Activated CD4-positive, CD25-positive, alpha-beta regulatory T cell treated with anti-CD3 and anti-CD28 coated beads, Interleukin-2, amount 50 U/mL, for 24 hours (primary cell): Measurements from ENCODE around the gene TAF1.
"Not testable (repeated sequence)": the region's sequence is repeated elsewhere in the genome, so short reads cannot be mapped to it uniquely, and the experiment has no call there.

ENCODE experiments used
- ATAC-seq, 2 donors: fragments of 150-1000 bp; cut with Tn5 transposase; one replicate each; pipeline ENCODE4 v1.10.0; 2021; ENCODE audit warnings: mild to moderate bottlenecking in 1 of 2, moderate library complexity in 1 of 2

TAF1 gene

DNA sequence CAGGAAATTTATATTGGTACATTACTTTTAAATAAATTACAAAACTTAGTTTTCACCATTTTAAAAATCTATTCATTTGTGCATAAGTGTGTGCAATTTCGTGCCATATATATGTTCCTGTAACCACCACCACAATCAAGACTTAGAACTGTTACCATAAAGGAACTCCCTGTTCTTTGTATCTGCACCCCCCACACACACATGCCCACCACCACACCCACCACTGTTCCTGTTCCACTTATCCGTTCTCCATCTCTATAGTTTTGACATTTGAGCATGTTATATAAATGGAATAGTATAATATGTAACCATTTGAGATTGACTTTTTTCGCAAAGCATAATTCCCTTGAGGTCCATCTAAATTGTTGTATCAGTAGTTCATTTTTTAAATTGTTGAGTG lies 73.7 kb downstream of the TAF1 start:
- no peak for ATAC-seq

- ATAC-seq = no peak
Observed at GRCh38 chrX:71440401-71440800, 74.2 kb downstream of the TAF1 start.

- ATAC-seq = not testable (repeated sequence)
Observed at GRCh38 chrX:71441809-71442208, 75.7 kb downstream of the TAF1 start.

- ATAC-seq = no peak
Observed at GRCh38 chrX:71450433-71451106, 84.4 kb downstream of the TAF1 start.

GRCh38 chrX:71451518-71451917 lies 85.4 kb downstream of the TAF1 start:
- not testable (repeated sequence) for ATAC-seq

GRCh38 chrX:71453056-71453455 lies 86.9 kb downstream of the TAF1 start:
- ATAC-seq = no peak

DNA sequence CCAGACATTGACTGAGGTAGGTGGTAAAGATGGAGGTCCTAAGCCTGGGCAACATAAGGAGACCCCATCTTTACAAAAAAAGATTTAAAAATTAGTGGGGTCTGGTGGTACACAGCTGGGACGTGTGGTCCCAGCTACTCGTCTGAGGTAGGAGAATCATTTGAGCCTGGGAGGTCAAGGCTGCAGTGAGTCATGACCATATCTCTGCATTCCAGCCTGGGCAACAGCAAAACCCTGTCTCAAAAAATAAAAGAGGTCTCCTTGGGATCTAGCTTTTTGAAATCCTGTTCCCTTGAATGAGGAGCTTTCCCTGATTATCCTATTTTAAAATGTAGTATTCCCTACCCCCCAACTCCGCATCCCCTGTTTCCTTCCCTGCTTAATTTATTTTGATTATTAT lies 88.1 kb downstream of the TAF1 start:
- no peak for ATAC-seq

- no peak for ATAC-seq
Observed at GRCh38 chrX:71458866-71459265, 92.7 kb downstream of the TAF1 start.

DNA sequence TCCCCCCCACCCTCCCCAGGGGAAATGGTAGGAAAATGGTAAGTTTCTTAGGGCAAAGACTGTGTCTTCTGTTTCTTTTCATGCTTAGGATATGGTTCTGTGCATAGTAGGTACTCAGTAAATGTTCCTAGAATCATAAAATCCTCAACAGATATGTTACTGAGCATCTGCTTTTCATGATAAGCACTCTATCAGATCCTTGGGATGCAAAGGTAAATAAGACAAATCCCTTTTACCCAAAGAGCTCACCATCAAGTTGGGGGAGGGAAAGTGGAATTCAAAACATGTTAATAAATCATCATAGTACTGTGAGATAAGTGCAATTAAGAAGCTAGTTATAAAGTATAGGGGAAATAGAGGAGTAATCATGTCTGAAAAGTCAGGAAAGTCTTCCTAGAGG lies 98.8 kb downstream of the TAF1 start:
- no peak for ATAC-seq

GRCh38 chrX:71466979-71467523 lies 100.9 kb downstream of the TAF1 start:
- ATAC-seq = no peak

DNA sequence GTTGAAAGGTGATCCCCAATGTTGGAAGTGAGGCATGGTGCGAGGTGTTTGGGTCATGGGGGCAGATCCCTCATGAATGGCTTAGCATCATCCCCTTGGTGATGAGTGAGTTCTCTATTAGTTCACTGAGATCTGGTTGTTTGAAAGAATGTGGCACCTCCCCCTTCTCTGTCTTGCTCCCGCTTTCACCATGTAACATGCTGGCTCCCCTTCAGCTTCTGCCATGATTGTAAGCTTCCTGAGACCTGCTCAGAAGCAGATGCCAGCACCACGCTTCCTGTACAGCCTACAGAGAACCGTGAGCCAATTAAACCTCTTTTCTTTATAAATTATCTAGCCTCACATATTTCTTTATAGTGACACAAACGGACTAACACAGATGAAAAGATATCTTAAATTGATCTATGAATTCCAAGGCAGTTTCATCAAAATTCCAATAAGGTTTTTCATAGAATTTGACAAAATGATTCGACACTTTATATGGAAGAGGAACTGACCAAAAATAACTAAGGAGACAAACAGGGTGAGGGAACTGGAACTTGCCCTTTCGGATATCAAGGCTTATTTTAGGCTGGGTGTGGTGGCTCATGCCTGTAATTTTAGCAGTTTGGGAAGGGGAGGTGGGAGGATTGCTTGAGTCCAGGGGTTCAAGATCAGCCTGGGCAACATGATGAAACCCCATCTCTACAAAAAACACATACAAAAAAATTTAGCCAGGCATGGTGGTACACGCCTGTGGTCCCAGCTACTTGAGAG lies 109.8 kb downstream of the TAF1 start:
- no peak for ATAC-seq

- ATAC-seq = no peak
Observed at GRCh38 chrX:71482228-71482958, 116.2 kb downstream of the TAF1 start.

DNA sequence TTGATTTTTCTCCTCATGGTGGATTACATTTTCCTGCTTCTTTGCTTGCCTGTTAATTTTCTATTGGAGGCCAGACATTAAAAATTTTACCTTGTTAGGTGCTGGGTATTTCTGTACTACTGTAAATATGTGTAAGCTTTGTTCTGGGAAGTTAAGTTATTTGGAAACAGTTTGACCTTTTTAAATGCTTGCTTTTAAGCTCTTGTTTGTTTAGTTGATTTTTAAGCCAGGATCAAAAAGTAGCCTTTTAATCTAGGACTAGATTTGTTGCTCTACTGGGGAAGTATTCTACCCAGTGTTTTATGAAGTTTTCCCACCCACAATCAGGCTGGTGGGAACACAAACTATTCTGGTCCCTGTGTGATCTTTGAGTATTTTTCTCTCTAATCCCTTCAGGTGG lies 121.7 kb downstream of the TAF1 start:
- ATAC-seq = no peak

GRCh38 chrX:71489540-71489939 lies 123.4 kb downstream of the TAF1 start:
- no peak for ATAC-seq

GRCh38 chrX:71492231-71493065 lies 126.3 kb downstream of the TAF1 start:
- peak; percentile 82 to 83 for ATAC-seq

- no peak for ATAC-seq
Observed at GRCh38 chrX:71493111-71493613, 127.0 kb downstream of the TAF1 start.

GRCh38 chrX:71495979-71496378 lies 129.8 kb downstream of the TAF1 start:
- not testable (repeated sequence) for ATAC-seq

DNA sequence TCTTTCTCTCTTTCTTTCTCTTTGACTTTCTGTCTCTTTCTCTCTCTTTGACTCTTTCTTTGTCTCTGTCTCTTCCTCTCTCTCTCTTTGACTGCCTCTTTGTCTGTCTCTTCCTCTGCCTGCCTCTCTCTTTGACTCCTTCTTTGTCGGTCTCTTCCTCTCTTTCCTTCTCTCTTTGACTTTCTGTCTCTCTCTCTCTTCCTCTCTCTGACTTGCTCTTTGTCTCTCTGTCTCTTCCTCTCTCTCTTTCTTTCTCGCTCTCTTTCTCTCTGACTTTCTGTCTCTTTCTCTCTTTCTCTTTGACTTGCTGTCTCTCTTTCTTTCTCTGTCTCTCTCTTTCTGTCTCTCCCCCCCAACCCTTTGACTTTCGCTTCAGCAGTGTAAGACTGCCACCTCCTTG lies 130.3 kb downstream of the TAF1 start:
- no peak for ATAC-seq

DNA sequence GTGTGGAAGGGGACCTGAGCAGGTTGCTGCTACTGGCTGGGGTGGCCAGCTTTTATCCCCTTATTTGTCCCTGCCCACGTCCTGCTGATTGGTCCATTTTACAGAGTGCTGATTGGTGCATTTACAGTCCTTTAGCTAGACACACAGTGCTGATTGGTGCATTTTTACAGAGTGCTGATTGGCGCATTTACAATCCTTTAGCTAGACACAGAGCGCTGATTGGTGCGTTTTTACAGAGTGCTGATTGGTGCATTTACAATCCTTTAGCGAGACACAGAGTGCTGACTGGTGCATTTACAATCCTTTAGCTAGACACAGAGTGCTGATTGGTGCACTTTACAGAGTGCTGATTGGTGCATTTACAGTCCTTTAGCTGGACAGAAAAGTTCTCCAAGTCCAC lies 135.9 kb downstream of the TAF1 start:
- ATAC-seq = not testable (repeated sequence)

- no peak for ATAC-seq
Observed at GRCh38 chrX:71504346-71504745, 138.2 kb downstream of the TAF1 start.

GRCh38 chrX:71509289-71509688 lies 143.1 kb downstream of the TAF1 start:
- no peak for ATAC-seq

DNA sequence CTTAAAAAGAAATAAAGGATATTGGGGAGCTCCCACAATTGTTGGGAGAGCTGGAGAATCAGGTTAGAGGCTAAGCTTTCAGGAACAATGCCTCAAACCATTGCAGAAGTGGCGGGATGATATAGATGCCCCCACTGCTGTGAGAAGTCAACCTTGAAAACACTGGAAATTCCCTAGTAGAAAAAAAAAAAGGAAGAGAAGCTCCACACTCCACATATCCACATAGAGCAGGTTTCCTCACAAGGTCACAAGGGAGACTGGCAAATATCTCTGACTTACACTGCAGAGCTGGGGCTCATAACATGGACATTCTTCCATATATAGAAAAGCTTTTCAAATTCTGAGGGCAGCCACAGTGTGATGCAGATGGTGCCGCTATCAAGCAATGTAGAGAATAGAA lies 144.0 kb downstream of the TAF1 start:
- ATAC-seq = no peak
